ENCODE measurements around the gene GPC6. TPM values are rescaled to one million over a fixed set of nuclear protein-coding genes. Genes with fewer than 3 reads are reported as not detected.
"Not testable (repeated sequence)": the region's sequence is repeated elsewhere in the genome, so short reads cannot be mapped to it uniquely, and the experiment has no call there.

The GPC6 gene
- polyA plus RNA-seq, 6 donors from 2014 or later = not detected

DNA sequence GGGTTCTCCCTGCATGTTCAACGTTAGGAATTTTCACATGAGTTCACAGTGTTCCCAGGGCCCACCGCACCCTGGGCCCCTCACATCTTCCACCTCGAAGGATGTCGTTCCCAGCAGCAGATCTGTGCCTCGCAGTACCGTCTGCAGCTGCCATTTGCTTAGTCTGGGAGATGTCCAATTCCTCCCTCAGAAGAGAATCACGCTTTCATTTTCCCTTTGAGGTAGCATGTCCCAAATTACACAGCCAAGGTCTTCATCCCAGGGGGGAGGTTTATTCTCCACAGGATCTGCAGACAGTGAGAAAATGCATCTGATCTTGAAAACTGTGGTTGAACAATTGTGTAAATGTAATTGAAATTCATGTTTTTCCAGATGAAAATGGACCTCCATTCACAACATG lies 1102.7 kb downstream of the GPC6 start:
- peak overlapping the region in 1 of 8 donors; percentile 38 for H3K4me3 Mint-ChIP-seq

DNA sequence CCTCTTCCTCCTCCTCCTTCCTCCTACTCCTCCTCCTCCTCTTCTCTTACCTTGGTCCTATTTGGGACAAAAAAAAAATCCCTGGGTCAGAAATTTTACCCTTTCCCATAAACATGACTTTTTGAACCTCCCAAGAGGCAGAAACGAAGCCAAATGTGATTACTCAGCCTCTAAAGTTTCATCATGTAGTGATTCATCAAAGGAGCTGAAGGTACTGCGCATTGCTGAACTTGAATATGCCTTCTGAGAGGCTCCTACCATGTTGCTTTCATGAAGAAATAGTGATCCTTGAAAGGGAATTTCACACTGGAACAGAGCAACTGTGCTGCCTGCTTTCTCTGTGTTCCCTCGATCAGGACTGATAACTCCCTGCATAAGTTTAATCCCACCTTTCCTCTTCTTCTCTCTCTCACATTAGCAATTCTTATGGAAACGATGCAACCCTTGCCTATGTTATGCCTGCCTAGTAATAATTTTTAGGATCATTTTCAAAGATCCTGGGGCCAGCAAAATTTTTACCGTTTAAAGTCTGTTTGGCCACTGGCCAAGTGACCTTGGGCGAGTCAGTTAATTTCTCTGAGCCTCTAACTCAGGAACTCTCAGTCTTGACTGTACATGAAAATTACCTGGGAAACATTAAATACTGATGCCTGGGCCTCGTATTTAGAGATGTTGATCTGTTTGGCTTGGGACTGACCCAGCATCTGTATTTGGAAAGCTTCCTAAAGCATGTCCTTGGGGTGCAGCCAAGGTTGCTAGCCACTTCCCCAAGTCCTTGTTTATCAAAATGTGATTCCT lies 1103.3 kb downstream of the GPC6 start:
- peaks cover 0 to 12% (median 5%) of the 10 kb centered on the region in 7 donors for H3K9me3 Mint-ChIP-seq
- peak overlapping the region in 3 of 8 donors; percentile 45 to 57 (median 50) for H3K4me3 Mint-ChIP-seq
- ATAC-seq (ENCODE audit: low read depth in 2 of 2) (no peak), DNase-seq (no peak)
- no peaks in the 10 kb centered on the region for H3K27me3 Mint-ChIP-seq
- peak overlapping the region in 1 of 6 donors; percentile 80 for H3K27ac Mint-ChIP-seq
- no peaks in the 10 kb centered on the region for H3K36me3 Mint-ChIP-seq
- peaks cover 20 to 50% (median 30%) of the 10 kb centered on the region in 3 donors for H3K4me1 Mint-ChIP-seq

More for the DNA sequence above, 1102.7 kb downstream of the GPC6 start:
- H3K27me3 Mint-ChIP-seq = no peaks in the 10 kb centered on the region
- ATAC-seq (ENCODE audit: low read depth in 2 of 2) (no peak), DNase-seq (no peak)
- peaks cover 23 to 56% (median 37%) of the 10 kb centered on the region in 3 donors for H3K4me1 Mint-ChIP-seq
- H3K27ac Mint-ChIP-seq = peak overlapping the region in 1 of 6 donors; percentile 80
- peaks cover 0 to 12% (median 5%) of the 10 kb centered on the region in 7 donors for H3K9me3 Mint-ChIP-seq
- no peaks in the 10 kb centered on the region for H3K36me3 Mint-ChIP-seq

DNA sequence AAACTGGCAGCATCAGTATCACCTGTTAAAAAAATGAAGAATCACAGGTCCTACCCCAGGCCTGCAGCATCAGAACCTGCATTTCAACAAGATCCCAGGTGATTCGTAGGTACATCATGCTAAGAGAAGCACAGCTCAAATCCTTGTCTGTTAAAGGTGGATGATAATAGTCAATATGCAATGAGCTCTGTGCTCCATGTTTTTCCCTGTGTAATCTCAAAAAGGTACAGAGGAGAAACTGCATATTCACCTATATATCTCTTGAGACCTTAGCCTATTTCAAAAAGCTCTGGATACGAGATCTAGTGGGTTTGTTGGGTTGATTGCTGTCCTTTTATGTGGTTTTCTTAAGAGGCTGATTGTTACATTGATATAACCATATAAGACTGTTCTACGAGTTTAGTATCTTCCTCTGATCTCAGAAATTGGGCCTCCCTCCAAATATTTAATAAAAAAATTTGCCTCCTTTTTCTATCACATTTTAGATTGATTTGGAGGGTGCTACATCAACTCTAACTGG lies 1104.0 kb downstream of the GPC6 start:
- H3K4me3 Mint-ChIP-seq = peak overlapping the region in 1 of 8 donors; percentile 57
- DNase-seq (no peak), ATAC-seq (ENCODE audit: low read depth in 2 of 2) (no peak)
- H3K9me3 Mint-ChIP-seq = peaks cover 0 to 12% (median 5%) of the 10 kb centered on the region in 7 donors
- no peaks in the 10 kb centered on the region for H3K27me3 Mint-ChIP-seq
- H3K27ac Mint-ChIP-seq = peak overlapping the region in 1 of 6 donors; percentile 29
- peaks cover 19 to 45% (median 28%) of the 10 kb centered on the region in 3 donors for H3K4me1 Mint-ChIP-seq
- H3K36me3 Mint-ChIP-seq = no peaks in the 10 kb centered on the region

DNA sequence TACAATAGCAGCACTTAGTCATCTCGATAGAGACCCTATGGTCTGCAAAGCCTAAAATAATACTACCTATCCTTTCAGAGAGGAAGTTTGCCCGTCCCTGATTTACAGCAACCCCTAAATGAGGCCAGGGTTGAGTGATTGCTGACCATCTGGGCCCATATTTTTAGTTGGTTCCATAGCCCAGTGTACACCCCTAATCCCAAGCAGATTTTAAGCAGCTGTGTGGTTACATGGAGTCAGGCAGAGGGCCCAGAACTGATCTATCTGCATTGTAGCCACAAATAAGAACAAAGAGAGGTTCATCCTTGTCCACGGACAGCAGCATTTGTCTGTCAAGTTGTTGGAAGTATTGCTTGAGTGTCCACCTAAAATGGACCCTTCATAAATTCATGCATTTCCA lies 1104.7 kb downstream of the GPC6 start:
- DNase-seq (no peak), ATAC-seq (ENCODE audit: low read depth in 2 of 2) (no peak)
- Mint-ChIP-seq H3K4me3 (no peak overlapping the region), H3K36me3 (no peaks in the 10 kb centered on the region), H3K27ac (no peak overlapping the region), H3K27me3 (no peaks in the 10 kb centered on the region), H3K9me3 (peaks cover 0 to 12% (median 4%) of the 10 kb centered on the region in 7 donors), H3K4me1 (peaks cover 19 to 38% (median 21%) of the 10 kb centered on the region in 3 donors)

DNA sequence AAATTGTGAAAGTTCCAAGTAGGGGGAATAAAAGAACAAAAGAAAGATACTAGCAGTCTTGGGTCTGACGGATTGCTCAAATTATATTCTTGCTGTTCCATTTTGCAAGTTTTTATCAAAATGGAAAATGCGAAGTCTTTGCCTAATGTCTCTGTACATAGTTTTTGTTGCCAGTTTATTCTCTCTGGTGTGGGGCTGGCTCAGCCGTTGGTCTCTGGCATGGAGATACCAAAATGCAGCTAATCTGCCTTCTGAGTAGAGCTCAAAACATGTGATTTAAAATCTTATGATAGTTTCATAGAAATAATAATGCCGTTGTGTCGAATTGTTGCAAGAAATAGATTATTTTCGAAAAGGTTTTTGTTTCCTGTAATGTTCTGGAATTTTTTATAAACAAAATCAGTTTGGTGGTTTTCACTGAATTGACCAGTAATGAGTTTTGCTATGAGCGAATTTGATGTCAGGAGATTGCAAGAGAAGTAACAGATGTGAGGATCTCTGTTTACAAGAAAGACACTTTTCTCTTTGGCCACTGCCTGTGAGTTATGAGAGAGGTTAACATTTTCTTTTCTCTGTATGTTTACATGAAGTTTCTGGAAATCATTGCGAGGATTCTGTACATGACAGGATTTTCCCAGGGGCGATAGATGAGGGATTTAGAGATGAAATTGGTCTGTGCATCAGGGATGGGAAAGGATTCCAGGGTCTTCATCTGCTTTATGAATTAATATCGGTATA lies 1105.9 kb downstream of the GPC6 start:
- peaks cover 9 to 26% (median 11%) of the 10 kb centered on the region in 3 donors for H3K4me1 Mint-ChIP-seq
- H3K36me3 Mint-ChIP-seq = no peaks in the 10 kb centered on the region
- no peaks in the 10 kb centered on the region for H3K27me3 Mint-ChIP-seq
- no peaks in the 10 kb centered on the region for H3K9me3 Mint-ChIP-seq
- H3K4me3 Mint-ChIP-seq = no peak overlapping the region
- no peak overlapping the region for H3K27ac Mint-ChIP-seq
- DNase-seq (no peak), ATAC-seq (ENCODE audit: low read depth in 2 of 2) (no peak)

DNA sequence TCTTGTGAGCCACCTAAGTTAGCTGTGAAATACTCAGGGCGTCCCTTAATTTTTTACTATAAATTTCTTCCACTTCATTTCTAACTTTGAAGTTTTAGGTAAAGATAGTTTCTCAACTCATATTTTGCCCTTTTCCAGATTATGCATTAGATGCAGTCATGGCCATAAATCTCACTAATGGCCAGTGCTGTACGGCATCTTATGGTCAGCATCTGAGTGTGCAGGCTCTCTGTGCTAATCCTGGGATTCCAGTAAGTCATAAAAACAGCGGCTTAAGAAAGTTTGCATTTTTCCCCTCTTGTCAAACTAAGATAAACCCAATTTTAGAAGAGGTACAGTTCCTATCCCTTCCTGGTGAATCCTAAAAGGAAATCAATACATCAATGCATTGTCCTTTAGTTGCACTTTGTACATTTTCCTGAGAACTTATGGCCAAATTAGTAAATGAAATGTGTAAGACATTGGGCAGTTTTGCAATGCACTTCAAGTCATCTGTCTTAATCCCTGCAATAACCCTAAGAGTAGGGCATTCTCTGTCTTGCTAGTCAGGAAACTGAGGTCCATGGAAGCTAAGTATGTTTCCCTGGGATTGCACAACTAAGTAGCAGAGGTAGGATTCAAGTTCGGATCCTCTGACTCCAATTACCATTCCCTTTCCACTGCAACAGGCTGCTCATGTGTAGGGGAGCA lies 1106.7 kb downstream of the GPC6 start:
- Mint-ChIP-seq H3K4me3 (no peak overlapping the region), H3K27ac (no peak overlapping the region), H3K9me3 (no peaks in the 10 kb centered on the region), H3K36me3 (no peaks in the 10 kb centered on the region), H3K27me3 (no peaks in the 10 kb centered on the region), H3K4me1 (peaks cover 8 to 18% (median 8%) of the 10 kb centered on the region in 3 donors)
- ATAC-seq (ENCODE audit: low read depth in 2 of 2) = no peak
- DNase-seq = no peak

DNA sequence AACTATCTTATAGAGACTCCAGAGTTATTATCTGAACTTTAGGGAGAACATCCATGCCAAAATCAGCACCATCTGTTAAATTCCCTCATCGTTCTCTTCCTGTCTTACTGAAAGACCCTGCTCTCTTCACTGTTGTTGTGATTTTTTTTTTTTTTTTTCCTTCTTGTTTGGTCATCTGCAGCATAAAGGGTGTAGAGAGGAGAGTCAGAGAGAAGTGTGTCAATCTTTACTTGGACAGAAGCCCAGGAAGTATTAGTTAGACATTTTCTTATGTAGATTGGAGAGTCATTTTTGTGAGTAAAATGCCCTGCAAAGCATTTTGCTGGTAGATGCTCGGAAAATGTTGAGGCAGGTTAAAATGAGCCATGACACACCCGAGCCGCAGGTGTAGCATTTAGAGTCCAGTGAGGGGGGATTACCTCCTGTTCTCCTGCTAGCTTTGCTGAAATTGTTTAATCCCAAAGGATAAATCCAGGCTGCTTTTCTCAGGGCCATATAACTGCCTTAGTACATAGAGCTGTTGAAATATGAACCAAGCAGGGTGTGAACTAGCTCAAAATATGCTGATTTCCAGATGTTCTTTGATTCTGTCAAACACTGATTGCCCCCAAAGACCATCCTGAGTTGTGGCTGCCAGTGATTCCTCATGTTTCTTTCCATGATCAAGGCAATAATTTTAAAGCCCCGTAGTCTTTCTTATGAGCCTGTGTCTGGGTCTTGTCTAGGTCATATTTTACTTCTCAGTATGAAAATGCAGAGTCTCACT lies 1109.3 kb downstream of the GPC6 start:
- Mint-ChIP-seq H3K27me3 (no peaks in the 10 kb centered on the region), H3K27ac (no peak overlapping the region), H3K4me3 (no peak overlapping the region), H3K9me3 (no peaks in the 10 kb centered on the region), H3K4me1 (peaks cover 0 to 4% (median 0%) of the 10 kb centered on the region in 3 donors), H3K36me3 (no peaks in the 10 kb centered on the region)
- no peak for DNase-seq
- no peak for ATAC-seq (ENCODE audit: low read depth in 2 of 2)

DNA sequence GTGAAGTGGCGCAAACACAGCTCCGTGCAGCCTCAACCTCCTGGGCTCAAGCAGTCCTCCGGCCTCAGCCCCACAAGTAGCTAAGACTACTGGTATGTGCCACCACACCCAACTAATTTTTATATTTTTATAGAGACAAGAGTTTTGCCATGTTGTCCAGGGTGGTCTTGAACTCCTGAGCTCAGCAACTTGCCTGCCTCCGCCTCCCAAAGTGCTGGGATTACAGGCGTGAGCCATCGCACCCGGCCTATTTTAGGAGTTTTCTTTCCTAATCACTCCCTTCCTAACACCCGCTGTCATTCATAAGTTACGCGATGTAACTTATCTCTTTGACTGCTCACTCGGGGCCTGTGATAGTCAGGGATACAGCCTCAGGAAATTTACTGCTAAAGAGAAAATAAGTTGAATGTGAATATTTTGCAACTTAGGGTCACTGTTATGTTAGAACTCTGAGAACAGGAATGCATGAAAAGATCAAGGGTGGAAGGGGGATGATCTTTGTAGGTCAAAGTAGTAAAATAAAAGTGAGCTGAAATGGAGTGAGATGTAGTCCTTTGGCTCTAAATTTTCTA lies 1112.6 kb downstream of the GPC6 start:
- no peak overlapping the region for H3K4me3 Mint-ChIP-seq
- no peaks in the 10 kb centered on the region for H3K9me3 Mint-ChIP-seq
- H3K4me1 Mint-ChIP-seq = no peaks in the 10 kb centered on the region
- DNase-seq = no peak
- H3K36me3 Mint-ChIP-seq = no peaks in the 10 kb centered on the region
- ATAC-seq (ENCODE audit: low read depth in 2 of 2) = no peak
- no peaks in the 10 kb centered on the region for H3K27me3 Mint-ChIP-seq
- H3K27ac Mint-ChIP-seq = no peak overlapping the region

DNA sequence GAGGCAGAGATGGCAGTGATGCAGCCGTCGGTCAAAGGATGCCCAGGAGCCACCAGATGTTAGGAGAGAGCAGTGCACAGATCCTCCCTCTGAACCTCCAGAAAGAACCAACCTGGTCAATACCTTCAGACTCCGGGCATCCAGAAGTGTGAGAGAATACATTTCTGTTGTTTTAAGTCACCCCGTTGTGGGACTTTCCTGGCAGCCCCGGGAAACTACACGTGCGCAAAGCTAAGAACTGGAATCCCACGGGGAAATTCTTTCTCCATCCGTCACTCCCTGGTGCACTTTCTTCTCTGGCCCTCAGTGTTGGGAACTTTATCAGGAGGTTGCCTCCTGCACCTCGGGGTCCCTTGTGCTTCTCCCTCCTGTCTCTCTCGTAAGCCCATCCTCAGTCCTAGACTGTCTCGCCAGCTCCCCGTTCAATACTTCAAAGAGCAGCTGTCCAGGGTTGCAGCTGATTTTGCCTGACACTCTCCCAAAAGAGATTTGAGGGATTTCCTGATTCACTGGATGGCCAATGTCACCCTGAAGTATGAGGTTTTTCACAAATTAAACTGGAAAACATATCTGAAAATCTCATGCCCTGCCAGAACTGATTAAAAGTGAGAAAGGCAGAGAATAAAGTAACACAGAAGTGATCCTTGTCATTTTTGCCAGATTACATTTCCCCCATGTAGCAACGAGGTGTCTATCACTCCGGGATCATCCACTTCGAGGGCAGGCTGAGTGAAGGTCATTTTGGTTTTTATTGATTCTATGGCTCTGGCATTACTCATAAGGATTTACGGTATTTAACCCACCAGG lies 1116.0 kb downstream of the GPC6 start:
- H3K27me3 Mint-ChIP-seq = no peaks in the 10 kb centered on the region
- H3K9me3 Mint-ChIP-seq = no peaks in the 10 kb centered on the region
- no peak for DNase-seq
- H3K27ac Mint-ChIP-seq = peak overlapping the region in 3 of 6 donors; percentile 49 to 63 (median 55)
- no peaks in the 10 kb centered on the region for H3K36me3 Mint-ChIP-seq
- no peak for ATAC-seq (ENCODE audit: low read depth in 2 of 2)
- no peak overlapping the region for H3K4me3 Mint-ChIP-seq
- H3K4me1 Mint-ChIP-seq = peaks cover 0 to 4% (median 0%) of the 10 kb centered on the region in 3 donors

DNA sequence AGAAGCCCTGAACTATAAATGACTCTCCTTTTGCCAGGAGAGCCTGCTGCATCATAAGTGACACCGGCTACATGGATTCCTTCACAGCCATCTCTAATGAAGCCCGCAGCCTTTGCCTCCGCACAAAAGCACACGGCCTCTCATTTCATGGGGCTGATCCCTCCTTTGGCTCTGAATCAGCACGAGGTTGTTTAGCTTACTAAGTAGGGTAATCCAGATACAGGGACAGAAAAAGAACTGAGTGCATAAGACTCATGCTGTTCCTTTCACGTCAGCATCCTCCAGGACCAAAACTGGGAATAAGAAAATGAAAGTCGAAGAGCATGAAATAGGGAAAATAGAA lies 1116.6 kb downstream of the GPC6 start:
- Mint-ChIP-seq H3K27me3 (no peaks in the 10 kb centered on the region), H3K9me3 (no peaks in the 10 kb centered on the region), H3K4me1 (peaks cover 0 to 4% (median 0%) of the 10 kb centered on the region in 3 donors), H3K36me3 (no peaks in the 10 kb centered on the region), H3K27ac (peak overlapping the region in 3 of 6 donors; percentile 13 to 87 (median 63)), H3K4me3 (no peak overlapping the region)
- no peak for ATAC-seq (ENCODE audit: low read depth in 2 of 2)
- DNase-seq = no peak

DNA sequence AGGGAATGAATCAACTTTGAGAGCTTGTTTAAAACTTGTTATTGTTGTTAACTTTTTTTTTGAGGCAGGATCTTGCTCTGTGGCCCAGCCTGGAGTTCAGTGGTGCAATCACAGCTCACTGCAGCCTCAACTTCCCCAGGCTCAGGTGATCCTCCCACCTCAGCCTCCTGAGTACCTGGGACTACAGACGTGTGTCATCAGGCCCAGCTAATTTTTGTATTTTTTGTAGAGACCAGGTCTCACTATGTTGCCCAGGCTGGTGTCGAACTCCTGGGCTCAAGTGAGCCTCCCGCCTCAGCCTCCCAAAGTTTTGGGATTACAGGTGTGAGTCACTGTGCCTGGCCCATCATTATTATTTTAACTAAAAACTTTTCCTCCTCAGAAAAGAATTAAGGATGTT lies 1117.1 kb downstream of the GPC6 start:
- not testable (repeated sequence) for H3K9me3 Mint-ChIP-seq, H3K36me3 Mint-ChIP-seq

More for the DNA sequence above, 1117.1 kb downstream of the GPC6 start:
- not testable (repeated sequence) for DNase-seq; H3K4me1 Mint-ChIP-seq; ATAC-seq (ENCODE audit: low read depth in 2 of 2); H3K27me3 Mint-ChIP-seq
- Mint-ChIP-seq H3K27ac (peak overlapping the region in 1 of 6 donors; percentile 13), H3K4me3 (peak overlapping the region in 1 of 8 donors; percentile 32)
